GM13976 (cell line): Measurements from ENCODE around the gene SYS1.

Experiments used
- DNase-seq: peaks from one replicate; pipeline ENCODE4 v3.0.0; 2012; ENCODE audit warnings: low spot score
- in situ Hi-C: fragments of 300-500 bp; cut with MboI; formaldehyde crosslinking; loops from one replicate; pipeline ENCODE4 v1.12.0; 2022; ENCODE audit warnings: low sequenced_read_pairs, mixed read lengths, inconsistent platforms; ENCODE audit not compliant: unreplicated experiment
- TF ChIP-seq, protein P1 (sequence below): IDR thresholded peaks from 2 replicates; pipeline ENCODE4 v1.5.1; 2012; ENCODE audit warnings: borderline replicate concordance, mild to moderate bottlenecking; ENCODE audit not compliant: insufficient read depth; ENCODE audit errors: extremely low read depth, missing control alignments, control extremely low read depth

SYS1 gene

DNA sequence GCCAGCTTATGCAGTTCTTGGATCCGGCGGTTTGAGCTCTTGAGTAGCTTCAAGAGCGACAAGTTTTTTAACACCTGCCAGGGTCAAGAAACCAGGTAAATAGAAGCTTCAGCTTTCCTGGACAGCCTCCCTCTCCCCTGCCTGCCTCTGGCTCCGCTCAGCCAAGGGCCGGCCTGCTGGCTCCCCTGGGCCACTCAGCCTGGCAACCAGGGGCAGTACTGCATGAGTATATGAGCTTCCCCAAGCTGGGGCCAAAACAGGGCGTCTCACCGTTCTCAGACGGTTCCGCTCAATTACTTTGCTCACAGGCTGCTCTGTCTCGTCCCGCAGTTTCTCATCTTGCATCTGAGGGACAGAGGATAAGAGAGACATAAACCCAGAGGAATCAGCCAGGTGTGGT lies 14.3 kb downstream of the SYS1 start:
- TF ChIP-seq, protein P1, sequence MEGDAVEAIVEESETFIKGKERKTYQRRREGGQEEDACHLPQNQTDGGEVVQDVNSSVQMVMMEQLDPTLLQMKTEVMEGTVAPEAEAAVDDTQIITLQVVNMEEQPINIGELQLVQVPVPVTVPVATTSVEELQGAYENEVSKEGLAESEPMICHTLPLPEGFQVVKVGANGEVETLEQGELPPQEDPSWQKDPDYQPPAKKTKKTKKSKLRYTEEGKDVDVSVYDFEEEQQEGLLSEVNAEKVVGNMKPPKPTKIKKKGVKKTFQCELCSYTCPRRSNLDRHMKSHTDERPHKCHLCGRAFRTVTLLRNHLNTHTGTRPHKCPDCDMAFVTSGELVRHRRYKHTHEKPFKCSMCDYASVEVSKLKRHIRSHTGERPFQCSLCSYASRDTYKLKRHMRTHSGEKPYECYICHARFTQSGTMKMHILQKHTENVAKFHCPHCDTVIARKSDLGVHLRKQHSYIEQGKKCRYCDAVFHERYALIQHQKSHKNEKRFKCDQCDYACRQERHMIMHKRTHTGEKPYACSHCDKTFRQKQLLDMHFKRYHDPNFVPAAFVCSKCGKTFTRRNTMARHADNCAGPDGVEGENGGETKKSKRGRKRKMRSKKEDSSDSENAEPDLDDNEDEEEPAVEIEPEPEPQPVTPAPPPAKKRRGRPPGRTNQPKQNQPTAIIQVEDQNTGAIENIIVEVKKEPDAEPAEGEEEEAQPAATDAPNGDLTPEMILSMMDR, result no peak
- in situ Hi-C loops, result loop anchor here (10.0 kb wide), 1 partner anchor 68 kb away; no protein-coding TSS in a partner anchor
- DNase-seq, result no peak

DNA sequence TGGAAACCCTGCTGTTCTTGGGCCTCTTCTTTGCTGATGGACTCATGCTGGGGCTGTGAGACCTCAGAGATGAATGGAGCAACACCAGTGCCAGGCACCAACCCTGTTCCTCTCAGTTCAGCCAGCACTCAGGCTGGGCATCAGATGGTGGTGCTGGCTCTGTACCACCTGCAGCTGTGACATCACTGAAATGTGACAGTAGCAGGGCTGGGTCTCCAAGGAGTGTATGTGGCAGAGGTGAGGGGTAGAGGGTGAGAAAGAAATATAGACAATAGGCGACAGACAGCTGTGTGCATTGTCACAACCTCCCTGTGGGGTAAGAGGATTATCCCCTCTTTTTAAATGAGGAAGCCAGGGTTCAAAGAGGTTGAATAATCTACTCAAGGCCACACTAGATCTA lies 15.2 kb downstream of the SYS1 start, which contains the start of gene TP53TG5:
TP53TG5 (minus strand) TSS at position 135 of the 400 bp plus-strand sequence; CDS start at position 46, 89 bp downstream.
- DNase-seq, result no peak
- in situ Hi-C loops, result loop anchor here (10.0 kb wide), 1 partner anchor 67 kb away; no protein-coding TSS in a partner anchor

DNA sequence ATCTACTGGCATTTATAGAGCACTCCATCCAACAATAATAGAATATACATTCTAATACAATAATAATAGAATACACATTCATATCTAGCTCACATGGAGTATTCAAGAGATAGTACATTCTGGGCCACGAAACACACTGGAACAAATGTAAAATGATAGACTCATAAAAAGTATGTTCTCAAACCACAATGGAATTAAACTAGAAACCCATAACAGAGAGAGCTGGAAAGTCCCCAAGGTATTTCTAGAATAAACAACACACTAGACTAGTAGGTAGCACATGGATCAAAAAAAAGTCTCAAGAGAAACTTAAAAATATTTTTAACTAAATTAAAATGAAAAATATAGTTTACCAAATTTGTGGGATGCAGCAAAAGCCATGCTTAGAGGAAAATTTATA lies 24.3 kb downstream of the SYS1 start:
- in situ Hi-C loops, result no loop called here
- TF ChIP-seq, protein P1, result no peak
- DNase-seq, result no peak

More for the DNA sequence above, 15.2 kb downstream of the SYS1 start, which contains the start of gene TP53TG5:
- TF ChIP-seq, protein P1, result no peak

DNA sequence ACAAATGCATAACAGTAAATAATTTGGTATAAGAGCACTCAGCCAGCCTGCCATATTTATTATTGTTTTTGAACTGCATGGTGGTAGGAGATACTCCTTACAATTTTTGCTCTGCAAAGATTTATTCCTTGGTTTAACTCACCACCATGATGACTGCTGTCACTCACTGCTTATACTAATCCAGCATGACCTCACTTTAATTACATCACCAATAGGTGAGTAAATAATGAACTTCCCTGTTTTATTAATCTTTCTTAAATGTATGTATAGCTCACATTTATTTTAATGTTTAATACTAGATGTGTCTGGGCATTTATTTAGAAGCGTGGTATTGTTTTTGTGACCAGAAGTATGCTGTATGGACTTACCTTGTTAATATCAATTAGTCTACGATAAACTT lies 28.0 kb downstream of the SYS1 start:
- in situ Hi-C loops, result no loop called here
- DNase-seq, result no peak
- TF ChIP-seq, protein P1, result no peak

DNA sequence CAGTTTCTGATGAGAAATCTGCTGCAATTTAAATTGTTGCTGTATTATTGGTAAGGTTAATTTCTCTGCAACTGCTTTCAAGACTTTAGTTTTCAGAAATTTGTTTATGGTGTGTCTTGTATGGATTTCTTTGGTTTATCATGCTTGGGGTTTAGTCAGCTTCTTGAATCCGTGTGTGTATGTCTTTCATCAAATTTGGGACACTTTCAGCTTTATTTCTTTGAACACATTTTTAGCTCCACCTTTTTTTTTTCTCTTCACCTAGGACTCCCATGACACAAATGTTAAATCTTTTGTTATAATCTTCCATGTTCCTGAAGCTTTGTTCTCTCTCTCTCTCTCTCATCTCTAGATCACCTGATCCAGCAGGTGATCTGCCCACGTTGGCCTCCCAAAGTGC lies 28.6 kb downstream of the SYS1 start:
- in situ Hi-C loops, result no loop called here
- TF ChIP-seq, protein P1, result no peak
- no peak for DNase-seq

- TF ChIP-seq, protein P1, result no peak
- in situ Hi-C loops, result no loop called here
- DNase-seq, result no peak
These were observed 29.8 kb downstream of the SYS1 start for GRCh38 chr20:45392733-45393132.

DNA sequence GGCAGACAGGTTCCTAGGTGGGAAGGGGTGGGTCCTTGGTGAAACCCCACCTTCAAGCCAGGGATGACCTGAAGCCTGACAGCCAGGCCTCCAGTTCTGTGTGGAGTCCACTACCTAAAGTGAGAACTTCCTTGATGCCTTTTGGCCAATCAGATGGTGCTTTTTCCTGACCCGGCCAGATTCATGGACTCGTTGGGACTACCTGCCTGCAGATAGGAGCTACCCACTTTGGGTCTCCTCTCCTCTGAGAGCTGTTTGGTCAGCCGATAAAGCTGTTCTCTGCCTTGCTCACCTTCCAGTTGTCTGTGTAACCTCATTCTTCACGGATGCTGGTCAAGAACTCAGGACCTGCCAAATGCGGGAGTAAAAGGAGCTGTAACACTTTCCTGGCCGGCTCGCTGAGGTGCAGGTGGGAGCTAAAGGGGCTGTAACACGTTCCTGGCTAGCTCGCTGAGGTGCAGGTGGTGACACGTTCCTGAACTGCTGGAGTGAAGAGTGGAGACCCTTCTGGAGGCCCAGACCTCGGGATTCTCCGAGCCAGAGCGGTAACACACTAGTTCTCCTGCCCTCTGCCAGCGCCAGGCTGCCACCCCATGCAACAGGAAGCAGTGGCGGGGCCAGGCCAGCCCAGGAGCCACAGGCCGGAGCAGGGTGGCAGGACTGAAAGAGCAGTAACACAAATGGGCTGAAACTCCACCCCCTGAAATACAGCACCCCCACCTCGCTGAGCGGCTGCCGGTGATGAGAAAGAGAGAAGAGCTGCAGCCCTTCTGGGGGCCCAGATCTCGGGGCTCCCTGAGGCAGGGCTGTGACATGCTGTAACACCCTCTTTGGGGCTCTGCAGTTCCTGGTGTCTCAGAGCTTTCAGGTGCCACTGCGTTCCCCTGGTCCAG lies 31.5 kb downstream of the SYS1 start:
- no peak for DNase-seq
- TF ChIP-seq, protein P1, result no peak
- in situ Hi-C loops, result no loop called here
